ENCODE data around the gene ROR1. TPM values are rescaled to one million over a fixed set of nuclear protein-coding genes. Genes with fewer than 3 reads are reported as not detected.
A peak's percentile ranks its signal among the peaks of the same experiment; 100 is the strongest.

ROR1 gene
- total and polyA plus RNA-seq, 12 donors, result 2.9 to 36.2 (median 15.3) TPM

- Histone ChIP-seq H3K27ac (no peak overlapping the region), H3K36me3 (no peaks in the 10 kb centered on the region), H3K27me3 (no peaks in the 10 kb centered on the region), H3K9me3 (no peaks in the 10 kb centered on the region), H3K4me1 (peaks cover 0 to 47% (median 13%) of the 10 kb centered on the region in 9 donors), H3K4me3 (no peak overlapping the region)
- no peak for DNase-seq
- intact Hi-C loops (cut with DNase I), result no loop called here
- TF ChIP-seq, protein P1, sequence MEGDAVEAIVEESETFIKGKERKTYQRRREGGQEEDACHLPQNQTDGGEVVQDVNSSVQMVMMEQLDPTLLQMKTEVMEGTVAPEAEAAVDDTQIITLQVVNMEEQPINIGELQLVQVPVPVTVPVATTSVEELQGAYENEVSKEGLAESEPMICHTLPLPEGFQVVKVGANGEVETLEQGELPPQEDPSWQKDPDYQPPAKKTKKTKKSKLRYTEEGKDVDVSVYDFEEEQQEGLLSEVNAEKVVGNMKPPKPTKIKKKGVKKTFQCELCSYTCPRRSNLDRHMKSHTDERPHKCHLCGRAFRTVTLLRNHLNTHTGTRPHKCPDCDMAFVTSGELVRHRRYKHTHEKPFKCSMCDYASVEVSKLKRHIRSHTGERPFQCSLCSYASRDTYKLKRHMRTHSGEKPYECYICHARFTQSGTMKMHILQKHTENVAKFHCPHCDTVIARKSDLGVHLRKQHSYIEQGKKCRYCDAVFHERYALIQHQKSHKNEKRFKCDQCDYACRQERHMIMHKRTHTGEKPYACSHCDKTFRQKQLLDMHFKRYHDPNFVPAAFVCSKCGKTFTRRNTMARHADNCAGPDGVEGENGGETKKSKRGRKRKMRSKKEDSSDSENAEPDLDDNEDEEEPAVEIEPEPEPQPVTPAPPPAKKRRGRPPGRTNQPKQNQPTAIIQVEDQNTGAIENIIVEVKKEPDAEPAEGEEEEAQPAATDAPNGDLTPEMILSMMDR (IDR thresholded peaks at IDR 0.05), result no peak
- no peak for ATAC-seq
- WGBS, 2 donors, result 96 to 98% methylated on average over 3 of the region's 3 CpGs
Observed at GRCh38 chr1:63873751-63874150, 99.9 kb downstream of the ROR1 start.

DNA sequence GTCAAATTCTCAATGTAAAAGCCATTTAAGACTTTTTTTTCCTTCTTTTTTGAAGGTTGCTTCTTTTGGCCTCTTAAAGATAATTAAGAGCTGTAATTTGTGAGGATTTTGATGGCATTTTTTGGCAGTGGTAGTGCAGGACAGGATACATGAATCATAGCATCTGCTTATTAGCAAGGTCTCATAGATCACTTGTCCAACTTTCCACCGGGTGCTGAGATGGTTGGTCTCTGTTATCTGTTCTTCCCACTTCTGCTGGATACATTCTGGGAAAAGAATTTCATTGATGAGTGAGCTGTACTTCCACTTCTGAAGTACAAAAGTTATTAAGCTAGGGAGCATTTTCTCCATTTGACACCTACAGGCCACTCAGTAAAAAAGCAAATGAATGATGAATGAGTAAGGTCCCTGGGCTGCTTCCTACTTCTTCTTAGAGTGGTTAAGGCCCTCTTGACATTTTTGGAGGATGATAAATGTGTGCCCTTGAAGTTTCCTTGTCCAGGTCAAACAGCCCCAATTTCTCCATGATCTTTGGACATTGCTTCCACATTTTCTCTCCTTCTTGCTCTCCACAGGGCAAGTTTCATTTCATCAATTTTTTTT is 100.6 kb downstream of the ROR1 start:
- Histone ChIP-seq H3K27ac (no peak overlapping the region), H3K4me3 (no peak overlapping the region), H3K36me3 (no peaks in the 10 kb centered on the region), H3K9me3 (no peaks in the 10 kb centered on the region), H3K4me1 (peaks cover 0 to 47% (median 19%) of the 10 kb centered on the region in 9 donors), H3K27me3 (no peaks in the 10 kb centered on the region)
- intact Hi-C loops (cut with DNase I), result no loop called here
- TF ChIP-seq, protein P1 (IDR thresholded peaks at IDR 0.05), result no peak
- ATAC-seq (peak in 2 of 8 donors; percentile 30 to 31), DNase-seq (no peak)
- 11 to 24% methylated on average over 1 of the region's 1 CpG for WGBS, 2 donors

DNA sequence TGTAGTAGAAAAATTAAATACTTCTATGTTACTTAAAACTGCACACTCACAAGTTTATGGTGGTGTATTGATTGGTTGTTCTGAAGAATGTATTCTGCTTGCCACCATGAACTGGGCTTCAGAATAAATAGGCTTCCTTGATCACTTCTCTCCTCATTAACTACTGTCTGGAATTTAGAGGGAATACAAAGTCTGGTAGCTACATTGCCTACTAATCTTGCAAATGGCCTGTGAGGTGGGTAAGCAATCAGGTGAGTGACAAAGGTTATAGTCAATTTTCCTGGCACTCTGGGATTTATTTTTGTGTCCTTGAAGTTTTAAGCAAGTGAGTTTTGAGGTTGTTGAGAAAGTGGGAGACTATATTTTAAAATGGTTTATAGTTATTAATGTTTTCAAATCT is 101.8 kb downstream of the ROR1 start:
- no peaks in the 10 kb centered on the region for H3K9me3 ChIP-seq
- intact Hi-C loops (cut with DNase I), result no loop called here
- H3K27me3 ChIP-seq, result no peaks in the 10 kb centered on the region
- TF ChIP-seq, protein P1 (IDR thresholded peaks at IDR 0.05), result no peak
- H3K27ac ChIP-seq, result no peak overlapping the region
- H3K4me3 ChIP-seq, result no peak overlapping the region
- DNase-seq (no peak), ATAC-seq (no peak)
- no peaks in the 10 kb centered on the region for H3K36me3 ChIP-seq
- H3K4me1 ChIP-seq, result peaks cover 0 to 58% (median 24%) of the 10 kb centered on the region in 9 donors

- Histone ChIP-seq H3K9me3 (no peaks in the 10 kb centered on the region), H3K4me3 (no peak overlapping the region), H3K27ac (no peak overlapping the region), H3K36me3 (no peaks in the 10 kb centered on the region), H3K27me3 (no peaks in the 10 kb centered on the region), H3K4me1 (peaks cover 0 to 74% (median 37%) of the 10 kb centered on the region in 9 donors)
- TF ChIP-seq, protein P1 (IDR thresholded peaks at IDR 0.05), result no peak
- 88 to 92% methylated on average over 8 of the region's 8 CpGs for WGBS, 2 donors
- DNase-seq (no peak), ATAC-seq (no peak)
- intact Hi-C loops (cut with DNase I), result no loop called here
Observed at GRCh38 chr1:63877021-63877767, 103.4 kb downstream of the ROR1 start.

All from heart right ventricle (tissue), 16 donors.